Measurements from ENCODE around the gene DGKB. TPM values are rescaled to one million over a fixed set of nuclear protein-coding genes. Genes with fewer than 3 reads are reported as not detected.

DGKB gene
- total and polyA plus RNA-seq, 2 donors from 2014 or later: 0.26 to 1.5 TPM

DNA sequence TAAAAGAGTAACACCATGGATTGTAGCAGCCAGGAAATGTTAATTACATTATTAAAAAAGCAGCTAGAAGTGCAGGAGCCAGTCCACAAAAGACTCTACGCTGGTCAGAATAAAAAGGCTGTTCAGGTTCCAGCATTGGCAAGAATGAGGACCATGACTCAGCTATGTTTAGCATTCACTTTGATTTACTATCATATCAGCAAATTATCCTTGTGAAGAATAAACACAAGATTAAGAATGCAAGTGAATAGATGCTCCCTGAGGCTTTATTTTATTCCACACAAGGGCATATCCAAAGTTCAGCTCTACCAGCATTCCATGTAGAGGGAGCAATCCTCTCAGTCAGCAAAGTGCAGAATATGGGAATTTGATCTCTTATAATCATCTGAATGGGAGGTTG lies 13.6 kb downstream of the DGKB start:
- FAIRE-seq (no peak), DNase-seq (no peak)
- Histone ChIP-seq H3K36me3 (ENCODE audit: control insufficient read depth in 2 of 3, insufficient read depth in 3 of 3, low read length in 3 of 3) (no peaks in the 10 kb centered on the region), H3K4me3 (ENCODE audit: low read length in 3 of 3) (peak overlapping the region in 1 of 3 donors; percentile 22), H3K9ac (ENCODE audit: low read length in 3 of 3) (no peak overlapping the region), H3K27ac (ENCODE audit: low read depth in 2 of 2, low read length in 2 of 2) (peak overlapping the region in 1 of 2 donors; percentile 10), H3K9me3 (ENCODE audit: control insufficient read depth in 2 of 3, insufficient read depth in 1 of 3, low read length in 3 of 3) (no peaks in the 10 kb centered on the region), H3K27me3 (ENCODE audit: control insufficient read depth, insufficient read depth, low read length) (no peaks in the 10 kb centered on the region), H3K4me1 (ENCODE audit: control insufficient read depth in 2 of 3, insufficient read depth in 2 of 3, low read depth in 1 of 3, low read length in 3 of 3) (no peaks in the 10 kb centered on the region)
- TF ChIP-seq, protein P1, sequence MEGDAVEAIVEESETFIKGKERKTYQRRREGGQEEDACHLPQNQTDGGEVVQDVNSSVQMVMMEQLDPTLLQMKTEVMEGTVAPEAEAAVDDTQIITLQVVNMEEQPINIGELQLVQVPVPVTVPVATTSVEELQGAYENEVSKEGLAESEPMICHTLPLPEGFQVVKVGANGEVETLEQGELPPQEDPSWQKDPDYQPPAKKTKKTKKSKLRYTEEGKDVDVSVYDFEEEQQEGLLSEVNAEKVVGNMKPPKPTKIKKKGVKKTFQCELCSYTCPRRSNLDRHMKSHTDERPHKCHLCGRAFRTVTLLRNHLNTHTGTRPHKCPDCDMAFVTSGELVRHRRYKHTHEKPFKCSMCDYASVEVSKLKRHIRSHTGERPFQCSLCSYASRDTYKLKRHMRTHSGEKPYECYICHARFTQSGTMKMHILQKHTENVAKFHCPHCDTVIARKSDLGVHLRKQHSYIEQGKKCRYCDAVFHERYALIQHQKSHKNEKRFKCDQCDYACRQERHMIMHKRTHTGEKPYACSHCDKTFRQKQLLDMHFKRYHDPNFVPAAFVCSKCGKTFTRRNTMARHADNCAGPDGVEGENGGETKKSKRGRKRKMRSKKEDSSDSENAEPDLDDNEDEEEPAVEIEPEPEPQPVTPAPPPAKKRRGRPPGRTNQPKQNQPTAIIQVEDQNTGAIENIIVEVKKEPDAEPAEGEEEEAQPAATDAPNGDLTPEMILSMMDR (IDR thresholded peaks at IDR 0.05; ENCODE audit: borderline replicate concordance, extremely low read depth, insufficient read depth): no peak
- intact Hi-C loops (cut with DNase I): no loop called here

DNA sequence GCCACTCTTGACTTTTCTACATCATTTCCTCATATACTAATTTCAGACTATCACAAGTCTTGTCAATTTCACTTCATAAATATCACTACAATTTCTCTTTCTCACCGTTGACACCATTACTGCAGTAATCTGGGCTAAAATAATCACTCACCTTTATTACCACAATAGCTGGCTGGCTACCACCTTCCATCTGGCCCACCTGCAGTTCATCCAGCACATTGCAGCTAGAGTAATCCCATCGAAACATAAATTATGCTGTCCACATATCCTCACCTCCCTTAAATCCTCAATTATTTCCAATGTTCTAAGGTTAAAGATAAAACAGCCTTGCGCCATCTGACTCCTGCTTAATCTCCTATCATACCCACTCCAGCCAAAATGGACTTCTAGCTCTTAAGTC lies 16.0 kb downstream of the DGKB start:
- no peak for FAIRE-seq

DNA sequence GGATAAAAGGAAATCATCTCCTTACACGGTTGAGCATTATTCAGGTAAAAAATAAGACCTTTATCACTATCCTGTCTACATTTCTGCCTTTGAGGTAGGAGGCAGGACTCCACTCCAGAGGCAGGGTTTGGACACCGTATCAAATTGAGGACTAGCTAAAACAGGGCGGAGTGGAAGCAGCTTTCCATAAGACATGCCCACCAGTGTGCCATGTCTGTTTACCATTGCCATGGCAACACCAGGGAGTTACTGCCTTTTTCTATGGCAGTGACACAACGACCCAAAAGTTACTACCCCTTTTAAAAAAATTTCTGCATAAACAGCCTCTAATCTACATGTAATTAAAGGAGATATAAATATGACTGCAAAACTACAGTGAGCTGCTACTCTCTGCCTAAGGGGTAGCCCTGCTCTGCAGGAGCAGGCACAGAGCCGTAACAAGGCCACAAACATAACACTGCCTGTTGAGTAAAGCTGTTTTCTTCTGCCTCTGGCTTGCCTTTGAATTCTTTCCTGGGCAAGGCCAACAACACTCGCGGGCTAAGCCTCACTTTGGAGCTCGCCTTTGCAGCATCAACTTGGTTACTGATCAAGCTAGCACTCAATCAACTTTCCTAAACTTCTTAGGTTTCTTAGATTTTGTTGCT lies 26.5 kb downstream of the DGKB start:
- FAIRE-seq (no peak), DNase-seq (no peak)
- no peak overlapping the region for H3K9ac ChIP-seq (ENCODE audit: low read length in 3 of 3)
- no peaks in the 10 kb centered on the region for H3K4me1 ChIP-seq (ENCODE audit: control insufficient read depth in 2 of 3, insufficient read depth in 2 of 3, low read depth in 1 of 3, low read length in 3 of 3)
- TF ChIP-seq, protein P1 (IDR thresholded peaks at IDR 0.05; ENCODE audit: borderline replicate concordance, extremely low read depth, insufficient read depth): no peak
- no peak overlapping the region for H3K4me3 ChIP-seq (ENCODE audit: low read length in 3 of 3)
- H3K9me3 ChIP-seq (ENCODE audit: control insufficient read depth in 2 of 3, insufficient read depth in 1 of 3, low read length in 3 of 3): no peaks in the 10 kb centered on the region
- no peaks in the 10 kb centered on the region for H3K36me3 ChIP-seq (ENCODE audit: control insufficient read depth in 2 of 3, insufficient read depth in 3 of 3, low read length in 3 of 3)
- no peaks in the 10 kb centered on the region for H3K27me3 ChIP-seq (ENCODE audit: control insufficient read depth, insufficient read depth, low read length)
- no peak overlapping the region for H3K27ac ChIP-seq (ENCODE audit: low read depth in 2 of 2, low read length in 2 of 2)
- intact Hi-C loops (cut with DNase I): no loop called here

More for the DNA sequence above, 16.0 kb downstream of the DGKB start:
- TF ChIP-seq, protein P1 (IDR thresholded peaks at IDR 0.05; ENCODE audit: borderline replicate concordance, extremely low read depth, insufficient read depth): no peak
- no peak overlapping the region for H3K27ac ChIP-seq (ENCODE audit: low read depth in 2 of 2, low read length in 2 of 2)
- no peak overlapping the region for H3K4me3 ChIP-seq (ENCODE audit: low read length in 3 of 3)
- no peaks in the 10 kb centered on the region for H3K9me3 ChIP-seq (ENCODE audit: control insufficient read depth in 2 of 3, insufficient read depth in 1 of 3, low read length in 3 of 3)
- no peaks in the 10 kb centered on the region for H3K36me3 ChIP-seq (ENCODE audit: control insufficient read depth in 2 of 3, insufficient read depth in 3 of 3, low read length in 3 of 3)
- H3K4me1 ChIP-seq (ENCODE audit: control insufficient read depth in 2 of 3, insufficient read depth in 2 of 3, low read depth in 1 of 3, low read length in 3 of 3): no peaks in the 10 kb centered on the region
- DNase-seq: no peak
- no peaks in the 10 kb centered on the region for H3K27me3 ChIP-seq (ENCODE audit: control insufficient read depth, insufficient read depth, low read length)
- intact Hi-C loops (cut with DNase I): no loop called here
- H3K9ac ChIP-seq (ENCODE audit: low read length in 3 of 3): no peak overlapping the region

DNA sequence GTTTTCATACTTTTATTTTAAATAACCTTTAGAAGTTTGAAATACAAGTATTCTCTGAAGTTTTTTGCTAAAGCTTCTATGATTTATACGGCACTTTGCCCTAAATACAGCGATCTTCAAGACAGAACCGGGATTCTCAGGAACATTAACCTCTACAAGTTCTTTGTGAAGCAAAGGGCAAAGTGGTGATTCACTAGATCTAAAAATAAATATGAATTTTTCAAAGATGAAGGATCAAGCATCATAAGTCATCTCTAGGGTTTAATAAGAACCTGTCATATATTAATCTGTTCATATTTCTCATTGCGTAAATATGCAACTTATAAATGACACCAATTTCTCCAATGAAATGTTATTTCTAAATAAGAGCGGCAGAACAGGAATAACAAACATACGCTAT lies 30.7 kb downstream of the DGKB start:
- TF ChIP-seq, protein P1 (IDR thresholded peaks at IDR 0.05; ENCODE audit: borderline replicate concordance, extremely low read depth, insufficient read depth): no peak
- Histone ChIP-seq H3K9ac (ENCODE audit: low read length in 3 of 3) (no peak overlapping the region), H3K36me3 (ENCODE audit: control insufficient read depth in 2 of 3, insufficient read depth in 3 of 3, low read length in 3 of 3) (no peaks in the 10 kb centered on the region), H3K9me3 (ENCODE audit: control insufficient read depth in 2 of 3, insufficient read depth in 1 of 3, low read length in 3 of 3) (no peaks in the 10 kb centered on the region), H3K27ac (ENCODE audit: low read depth in 2 of 2, low read length in 2 of 2) (no peak overlapping the region), H3K27me3 (ENCODE audit: control insufficient read depth, insufficient read depth, low read length) (no peaks in the 10 kb centered on the region), H3K4me3 (ENCODE audit: low read length in 3 of 3) (no peak overlapping the region), H3K4me1 (ENCODE audit: control insufficient read depth in 2 of 3, insufficient read depth in 2 of 3, low read depth in 1 of 3, low read length in 3 of 3) (no peaks in the 10 kb centered on the region)
- DNase-seq: no peak
- no peak for FAIRE-seq
- intact Hi-C loops (cut with DNase I): no loop called here

Data from kidney (tissue), 14 donors.